ENCODE data around the gene RGS8. TPM values are rescaled to one million over a fixed set of nuclear protein-coding genes. Genes with fewer than 3 reads are reported as not detected.

RGS8 gene
- total RNA-seq, 1 donor from 2014 or later, result not detected

DNA sequence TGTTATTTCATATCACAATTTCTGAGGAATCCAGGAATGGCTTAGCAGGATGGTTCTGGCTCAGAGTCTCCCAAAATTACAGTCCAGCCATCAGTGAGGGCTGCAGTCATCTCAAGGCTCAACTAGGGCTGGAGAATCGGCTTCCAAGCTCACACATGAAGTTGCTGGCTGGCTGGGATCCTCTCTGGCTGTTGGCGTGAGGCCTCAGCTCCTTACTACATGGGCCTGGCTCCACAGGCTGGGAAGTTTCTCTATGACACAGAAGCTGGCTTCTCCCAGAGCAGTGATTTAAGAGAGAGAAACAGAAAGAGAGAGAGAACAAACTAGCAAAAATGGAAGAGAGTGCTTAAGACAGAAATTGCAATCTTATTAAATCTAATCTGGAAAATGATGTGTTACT lies 38.8 kb upstream of the RGS8 start:
- DNase-seq (no peak), ATAC-seq (no peak)
- no peaks in the 10 kb centered on the region for H3K9me3 ChIP-seq
- no peak overlapping the region for H3K4me3 ChIP-seq
- no peaks in the 10 kb centered on the region for H3K27me3 ChIP-seq (ENCODE audit: low read depth)
- no peaks in the 10 kb centered on the region for H3K4me1 ChIP-seq
- intact Hi-C loops (cut with DNase I), result no loop called here
- TF ChIP-seq, protein P1, sequence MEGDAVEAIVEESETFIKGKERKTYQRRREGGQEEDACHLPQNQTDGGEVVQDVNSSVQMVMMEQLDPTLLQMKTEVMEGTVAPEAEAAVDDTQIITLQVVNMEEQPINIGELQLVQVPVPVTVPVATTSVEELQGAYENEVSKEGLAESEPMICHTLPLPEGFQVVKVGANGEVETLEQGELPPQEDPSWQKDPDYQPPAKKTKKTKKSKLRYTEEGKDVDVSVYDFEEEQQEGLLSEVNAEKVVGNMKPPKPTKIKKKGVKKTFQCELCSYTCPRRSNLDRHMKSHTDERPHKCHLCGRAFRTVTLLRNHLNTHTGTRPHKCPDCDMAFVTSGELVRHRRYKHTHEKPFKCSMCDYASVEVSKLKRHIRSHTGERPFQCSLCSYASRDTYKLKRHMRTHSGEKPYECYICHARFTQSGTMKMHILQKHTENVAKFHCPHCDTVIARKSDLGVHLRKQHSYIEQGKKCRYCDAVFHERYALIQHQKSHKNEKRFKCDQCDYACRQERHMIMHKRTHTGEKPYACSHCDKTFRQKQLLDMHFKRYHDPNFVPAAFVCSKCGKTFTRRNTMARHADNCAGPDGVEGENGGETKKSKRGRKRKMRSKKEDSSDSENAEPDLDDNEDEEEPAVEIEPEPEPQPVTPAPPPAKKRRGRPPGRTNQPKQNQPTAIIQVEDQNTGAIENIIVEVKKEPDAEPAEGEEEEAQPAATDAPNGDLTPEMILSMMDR (IDR thresholded peaks at IDR 0.05), result no peak
- H3K27ac ChIP-seq, result no peak overlapping the region
- no peaks in the 10 kb centered on the region for H3K36me3 ChIP-seq

DNA sequence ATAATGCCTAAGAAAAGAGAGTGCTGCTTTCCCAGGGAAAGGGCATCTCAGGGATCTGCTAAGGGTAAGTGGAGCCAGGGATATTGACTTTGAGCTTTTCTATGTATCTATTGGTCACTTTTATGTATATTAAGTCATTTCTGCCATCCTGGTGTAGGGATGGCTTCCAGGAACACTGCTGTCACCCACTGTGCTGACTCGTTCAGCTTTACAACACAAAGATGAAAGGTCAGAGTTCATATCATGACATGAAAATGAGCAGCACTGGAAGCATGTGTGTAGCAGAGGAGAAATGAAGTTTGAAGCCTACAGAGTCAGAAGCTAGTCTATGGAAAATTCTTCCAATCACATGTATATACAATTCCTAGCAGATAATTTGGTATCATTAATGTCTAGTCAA lies 37.1 kb upstream of the RGS8 start:
- Histone ChIP-seq H3K9me3 (no peaks in the 10 kb centered on the region), H3K4me3 (no peak overlapping the region), H3K27ac (no peak overlapping the region), H3K36me3 (no peaks in the 10 kb centered on the region), H3K27me3 (ENCODE audit: low read depth) (no peaks in the 10 kb centered on the region), H3K4me1 (no peaks in the 10 kb centered on the region)
- DNase-seq (no peak), ATAC-seq (no peak)
- intact Hi-C loops (cut with DNase I), result no loop called here
- TF ChIP-seq, protein P1 (IDR thresholded peaks at IDR 0.05), result no peak

DNA sequence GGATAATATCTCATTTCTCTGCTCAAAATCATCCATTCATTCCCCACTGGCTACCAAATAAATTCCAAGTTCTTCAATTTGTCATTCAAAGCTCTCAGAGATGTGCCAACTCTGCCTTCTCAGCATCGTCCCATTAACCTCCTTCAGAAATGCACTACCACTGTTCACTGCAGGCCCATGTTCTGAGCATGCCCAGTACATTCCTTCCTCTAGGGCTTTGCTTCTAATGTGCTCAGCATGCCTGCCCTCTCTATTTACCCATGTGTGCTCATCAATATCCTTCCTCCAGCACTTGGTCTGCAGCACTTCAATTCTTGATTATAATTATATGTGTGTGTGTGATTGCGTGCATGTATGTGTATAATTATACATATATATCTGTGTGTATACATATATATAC lies 36.1 kb upstream of the RGS8 start:
- H3K9me3 ChIP-seq, result no peaks in the 10 kb centered on the region
- intact Hi-C loops (cut with DNase I), result no loop called here
- ATAC-seq (no peak), DNase-seq (no peak)
- H3K4me1 ChIP-seq, result no peaks in the 10 kb centered on the region
- H3K27me3 ChIP-seq (ENCODE audit: low read depth), result no peaks in the 10 kb centered on the region
- TF ChIP-seq, protein P1 (IDR thresholded peaks at IDR 0.05), result no peak
- H3K4me3 ChIP-seq, result no peak overlapping the region
- no peak overlapping the region for H3K27ac ChIP-seq
- H3K36me3 ChIP-seq, result no peaks in the 10 kb centered on the region

DNA sequence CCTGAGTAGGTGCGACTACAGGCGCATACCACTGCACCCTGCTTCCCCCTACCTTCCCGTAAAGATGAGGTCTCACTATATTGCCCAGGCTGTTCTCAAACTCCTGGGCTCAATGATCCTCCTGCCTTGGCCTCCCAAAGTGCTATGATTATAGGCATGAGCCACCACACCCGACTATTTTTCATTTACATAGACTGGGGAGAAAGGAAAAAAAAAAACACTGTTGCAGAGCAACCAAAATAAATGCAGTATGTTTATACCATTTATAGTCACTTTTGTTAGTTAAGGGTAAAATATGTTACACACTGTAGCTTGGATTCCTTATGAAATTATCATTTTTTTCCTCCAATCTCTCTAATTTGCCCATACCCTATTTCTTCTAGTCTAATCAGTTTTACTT lies 35.2 kb upstream of the RGS8 start:
- Histone ChIP-seq H3K27ac (no peak overlapping the region), H3K36me3 (no peaks in the 10 kb centered on the region), H3K9me3 (no peaks in the 10 kb centered on the region), H3K4me3 (no peak overlapping the region), H3K27me3 (ENCODE audit: low read depth) (no peaks in the 10 kb centered on the region), H3K4me1 (no peaks in the 10 kb centered on the region)
- TF ChIP-seq, protein P1 (IDR thresholded peaks at IDR 0.05), result no peak
- intact Hi-C loops (cut with DNase I), result no loop called here
- ATAC-seq (no peak), DNase-seq (no peak)

DNA sequence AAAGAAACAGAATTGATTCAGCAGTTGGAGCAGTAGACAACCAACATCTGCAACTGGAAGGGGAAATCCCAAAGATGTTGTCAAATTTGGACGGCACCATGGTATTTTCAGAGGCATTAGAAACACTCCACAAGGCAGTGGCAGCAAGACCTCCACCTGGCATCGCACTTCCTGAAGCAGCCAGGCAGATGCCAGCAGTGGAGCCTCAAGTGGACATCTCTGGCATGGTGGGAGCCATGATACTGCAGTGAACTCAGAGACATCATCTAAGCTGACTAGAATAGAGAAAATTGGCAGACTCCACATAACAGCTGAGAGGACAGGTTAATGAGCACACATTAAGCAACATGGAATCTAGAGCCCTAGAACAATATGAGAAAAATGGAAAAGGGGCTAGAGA lies 33.9 kb upstream of the RGS8 start:
- no peak overlapping the region for H3K27ac ChIP-seq
- H3K9me3 ChIP-seq, result no peaks in the 10 kb centered on the region
- ATAC-seq (no peak), DNase-seq (no peak)
- TF ChIP-seq, protein P1 (IDR thresholded peaks at IDR 0.05), result no peak
- H3K27me3 ChIP-seq (ENCODE audit: low read depth), result no peaks in the 10 kb centered on the region
- no peaks in the 10 kb centered on the region for H3K4me1 ChIP-seq
- no peak overlapping the region for H3K4me3 ChIP-seq
- intact Hi-C loops (cut with DNase I), result no loop called here
- no peaks in the 10 kb centered on the region for H3K36me3 ChIP-seq
